Spleen (tissue), 11 donors: ENCODE data around the gene COL5A1. TPM values are rescaled to one million over a fixed set of nuclear protein-coding genes. Genes with fewer than 3 reads are reported as not detected.
A peak's percentile ranks its signal among the peaks of the same experiment; 100 is the strongest.

ENCODE experiments used
- DNase-seq: peaks from one replicate; pipeline ENCODE4 v3.0.0-alpha.2; 2020
- H3K27ac ChIP-seq, 8 donors: fragments of 200-600 bp; sonication (generic) in 7 of 8; 1 replicate in 4 of 8; 2 replicates in 4 of 8; pipeline versions ENCODE4 v1.5.0 to v1.8.0; 2016 to 2021; ENCODE audit warnings: inconsistent platforms in 4 of 8, mild to moderate bottlenecking in 4 of 8, moderate library complexity in 1 of 8
- H3K27me3 ChIP-seq, 7 donors: fragments of 200-600 bp; sonication (generic) in 6 of 7; replicated peaks in 1 of 7; 1 replicate in 4 of 7; 2 replicates in 3 of 7; pipeline versions ENCODE4 v1.5.0 to v1.8.0; 2016 to 2021; ENCODE audit warnings: inconsistent platforms in 3 of 7, mild to moderate bottlenecking in 1 of 7
- H3K36me3 ChIP-seq, 6 donors: fragments of 200-600 bp; sonication (generic) in 5 of 6; 1 replicate in 4 of 6; 2 replicates in 2 of 6; pipeline versions ENCODE4 v1.5.0 to v1.8.0; 2016 to 2021; ENCODE audit warnings: inconsistent platforms in 2 of 6
- H3K4me1 ChIP-seq, 6 donors: fragments of 200-600 bp; sonication (generic) in 5 of 6; 1 replicate in 3 of 6; 2 replicates in 3 of 6; pipeline versions ENCODE4 v1.5.0 to v1.8.0; 2016 to 2021; ENCODE audit warnings: inconsistent platforms in 3 of 6
- H3K4me3 ChIP-seq, 8 donors: fragments of 200-600 bp; sonication (generic) in 7 of 8; 1 replicate in 4 of 8; 2 replicates in 4 of 8; pipeline versions ENCODE4 v1.5.0 to v1.8.0; 2016 to 2021; ENCODE audit warnings: inconsistent platforms in 4 of 8, mild to moderate bottlenecking in 4 of 8, moderate library complexity in 2 of 8
- H3K9me3 ChIP-seq, 8 donors: fragments of 200-600 bp; sonication (generic) in 7 of 8; 1 replicate in 4 of 8; 2 replicates in 4 of 8; pipeline versions ENCODE4 v1.5.0 to v1.8.0; 2016 to 2021; ENCODE audit warnings: inconsistent platforms in 4 of 8
- POLR2A ChIP-seq, 3 donors: fragments of 450-650 bp; IDR thresholded peaks; one replicate each; pipeline ENCODE4 v1.5.1; 2017; ENCODE audit warnings: antibody characterized with exemption in 3 of 3, mild to moderate bottlenecking in 1 of 3
- POLR2AphosphoS5 ChIP-seq, 3 donors: sonication (generic); formaldehyde crosslinking; IDR thresholded peaks; one replicate each; pipeline ENCODE4 v1.5.1; 2017; ENCODE audit warnings: antibody characterized with exemption in 3 of 3
- WGBS, 5 donors: extraction: QIAGEN DNeasy Blood & Tissue Kit in 3 of 5; methylation state at CpG; one replicate each; pipeline versions ENCODE4 v1.1.5 to v1.1.7; 2013 to 2018; 5-methylcytosine and 5-hydroxymethylcytosine counted together
- intact Hi-C: fragments of 100-400 bp; cut with DNase I; formaldehyde crosslinking; loops from one replicate; pipeline ENCODE4 v1.15.0; 2023; ENCODE audit warnings: low total_unique reads
- polyA plus RNA-seq, 3 donors: library from polyadenylated mRNA; stranded (reverse); fragments of 200-250 nt; gene quantifications; one replicate each; pipeline ENCODE4 v1.2.1, GENCODE V29; 2013
- total RNA-seq, 7 donors: library from RNA; depleted of rRNA in 3 of 7; stranded (reverse); fragments of >200 nt in 3 of 7; fragmentation: NEBNext Ultra II Directional in 4 of 7; extraction: Animal tissue kit (Norgen Biotek cat#: 25700) in 4 of 7; gene quantifications; one replicate each; pipeline versions ENCODE4 v1.1.0 to v1.2.1, GENCODE V29; 2016 to 2021
- TF ChIP-seq, protein P1 (sequence below), 11 experiments: fragments of 200-600 bp in 7 of 11; fragments of 450-650 bp in 4 of 11; sonication (generic) in 4 of 11; IDR thresholded peaks in 8 of 11; conservative IDR thresholded peaks in 3 of 11; 1 replicate in 7 of 11; 2 replicates in 4 of 11; pipeline versions ENCODE4 v1.4.0 to v1.8.0; 2016 to 2021; ENCODE audit warnings: antibody characterized with exemption in 11 of 11, inconsistent platforms in 4 of 11, mild to moderate bottlenecking in 1 of 11
- donor health status: healthy with polysubstance abuse.
- donor health status: DM: no; HTN: no; CAD: no; lungs with moderate emphysema.
- donor health status: DM: no; HTN: no; CAD: no.
- donor health status: Bipolar disorder and iron deficiency.
- donor health status: healthy.
- donor health status: DM: no; HTN: no; CAD: no.
- donor health status: DM: yes; HTN: yes; CAD: no.

Gene COL5A1
- total and polyA plus RNA-seq, 10 donors, result 2.6 to 50.6 (median 23.7) TPM

DNA sequence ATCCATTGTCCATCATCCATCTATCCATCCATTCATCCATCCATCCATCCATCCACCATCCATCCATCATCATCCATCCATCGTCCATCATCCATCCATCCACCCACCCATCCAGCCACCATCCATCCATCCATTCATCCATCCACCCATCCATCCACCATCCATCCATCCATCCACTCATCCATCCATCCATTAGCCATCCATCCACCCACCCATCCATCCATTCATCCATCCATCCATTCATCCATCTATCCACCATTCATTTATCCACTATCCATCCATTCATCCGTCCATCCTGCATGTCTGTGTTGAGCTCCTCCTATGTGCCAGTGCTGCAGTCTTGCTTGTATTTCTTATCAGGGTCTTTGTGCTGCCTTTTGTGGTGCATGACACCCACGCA is 44.2 kb downstream of the COL5A1 start:
- WGBS, 5 donors, result 72 to 91% (median 80%) methylated on average over 3 of the region's 3 CpGs
- no peak for DNase-seq
- intact Hi-C loops, result no loop called here

GRCh38 chr9:134686896-134687295 is 45.3 kb downstream of the COL5A1 start:
- H3K27ac ChIP-seq, result no peak overlapping the region
- WGBS, 5 donors, result 76 to 89% (median 84%) methylated on average over 4 to 9 of the region's 9 CpGs
- H3K4me3 ChIP-seq, result no peak overlapping the region
- no peaks in the 10 kb centered on the region for H3K9me3 ChIP-seq
- H3K36me3 ChIP-seq, result no peaks in the 10 kb centered on the region
- peak; percentile 46 for DNase-seq
- intact Hi-C loops, result no loop called here
- TF ChIP-seq, protein P1, sequence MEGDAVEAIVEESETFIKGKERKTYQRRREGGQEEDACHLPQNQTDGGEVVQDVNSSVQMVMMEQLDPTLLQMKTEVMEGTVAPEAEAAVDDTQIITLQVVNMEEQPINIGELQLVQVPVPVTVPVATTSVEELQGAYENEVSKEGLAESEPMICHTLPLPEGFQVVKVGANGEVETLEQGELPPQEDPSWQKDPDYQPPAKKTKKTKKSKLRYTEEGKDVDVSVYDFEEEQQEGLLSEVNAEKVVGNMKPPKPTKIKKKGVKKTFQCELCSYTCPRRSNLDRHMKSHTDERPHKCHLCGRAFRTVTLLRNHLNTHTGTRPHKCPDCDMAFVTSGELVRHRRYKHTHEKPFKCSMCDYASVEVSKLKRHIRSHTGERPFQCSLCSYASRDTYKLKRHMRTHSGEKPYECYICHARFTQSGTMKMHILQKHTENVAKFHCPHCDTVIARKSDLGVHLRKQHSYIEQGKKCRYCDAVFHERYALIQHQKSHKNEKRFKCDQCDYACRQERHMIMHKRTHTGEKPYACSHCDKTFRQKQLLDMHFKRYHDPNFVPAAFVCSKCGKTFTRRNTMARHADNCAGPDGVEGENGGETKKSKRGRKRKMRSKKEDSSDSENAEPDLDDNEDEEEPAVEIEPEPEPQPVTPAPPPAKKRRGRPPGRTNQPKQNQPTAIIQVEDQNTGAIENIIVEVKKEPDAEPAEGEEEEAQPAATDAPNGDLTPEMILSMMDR (IDR thresholded peaks at IDR 0.05 in 8 of 11, conservative IDR thresholded peaks at IDR 0.05 in 3 of 11), result no peak
- TF ChIP-seq POLR2AphosphoS5 (IDR thresholded peaks at IDR 0.05), result no peak
- TF ChIP-seq POLR2A (IDR thresholded peaks at IDR 0.05), result no peak
- peaks cover 0 to 48% (median 20%) of the 10 kb centered on the region in 6 donors for H3K4me1 ChIP-seq
- H3K27me3 ChIP-seq, result no peaks in the 10 kb centered on the region

More for the DNA sequence above, 44.2 kb downstream of the COL5A1 start:
- no peaks in the 10 kb centered on the region for H3K27me3 ChIP-seq
- no peak overlapping the region for H3K4me3 ChIP-seq
- no peak overlapping the region for H3K27ac ChIP-seq
- H3K36me3 ChIP-seq, result no peaks in the 10 kb centered on the region
- TF ChIP-seq POLR2AphosphoS5 (IDR thresholded peaks at IDR 0.05) (no peak), POLR2A (IDR thresholded peaks at IDR 0.05) (no peak)
- TF ChIP-seq, protein P1 (IDR thresholded peaks at IDR 0.05 in 8 of 11, conservative IDR thresholded peaks at IDR 0.05 in 3 of 11), result no peak
- no peaks in the 10 kb centered on the region for H3K9me3 ChIP-seq
- peaks cover 0 to 50% (median 19%) of the 10 kb centered on the region in 6 donors for H3K4me1 ChIP-seq

- Histone ChIP-seq H3K4me3 (no peak overlapping the region), H3K4me1 (peaks cover 0 to 47% (median 17%) of the 10 kb centered on the region in 6 donors), H3K36me3 (no peaks in the 10 kb centered on the region), H3K27me3 (no peaks in the 10 kb centered on the region), H3K27ac (no peak overlapping the region), H3K9me3 (no peaks in the 10 kb centered on the region)
- DNase-seq, result peak; percentile 58
- WGBS, 5 donors, result 80 to 95% (median 90%) methylated on average over 4 to 10 of the region's 10 CpGs
- TF ChIP-seq, protein P1 (IDR thresholded peaks at IDR 0.05 in 8 of 11, conservative IDR thresholded peaks at IDR 0.05 in 3 of 11), result no peak
- no peak for TF ChIP-seq POLR2A (IDR thresholded peaks at IDR 0.05)
- no peak for TF ChIP-seq POLR2AphosphoS5 (IDR thresholded peaks at IDR 0.05)
- intact Hi-C loops, result no loop called here
Observed at GRCh38 chr9:134687556-134687955, 46.0 kb downstream of the COL5A1 start.

DNA sequence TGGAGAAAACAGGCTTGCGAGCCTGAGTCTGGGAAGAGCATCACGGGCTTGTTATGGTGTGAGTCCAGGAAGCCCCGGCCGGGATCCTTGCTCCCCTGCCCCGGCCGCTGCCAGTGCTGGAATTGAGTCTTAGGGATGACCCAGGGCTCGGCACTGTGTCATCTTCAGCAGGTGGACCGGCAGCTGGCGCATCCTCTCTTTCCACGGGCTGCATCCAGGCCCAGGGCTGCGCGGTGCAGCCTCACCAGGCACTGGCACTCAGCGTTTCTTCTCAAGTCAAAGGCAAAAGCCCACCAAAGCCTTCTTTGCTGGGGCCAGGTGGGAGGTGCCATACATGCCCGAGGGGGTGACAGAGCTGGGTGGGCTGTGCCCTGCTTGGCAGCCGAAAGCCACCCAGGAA is 46.6 kb downstream of the COL5A1 start:
- Histone ChIP-seq H3K27ac (no peak overlapping the region), H3K27me3 (no peaks in the 10 kb centered on the region), H3K9me3 (no peaks in the 10 kb centered on the region), H3K4me1 (peaks cover 0 to 40% (median 15%) of the 10 kb centered on the region in 6 donors), H3K4me3 (no peak overlapping the region), H3K36me3 (no peaks in the 10 kb centered on the region)
- WGBS, 5 donors, result 89 to 92% (median 91%) methylated on average over 15 of the region's 15 CpGs
- TF ChIP-seq POLR2AphosphoS5 (IDR thresholded peaks at IDR 0.05) (no peak), POLR2A (IDR thresholded peaks at IDR 0.05) (no peak)
- TF ChIP-seq, protein P1 (IDR thresholded peaks at IDR 0.05 in 8 of 11, conservative IDR thresholded peaks at IDR 0.05 in 3 of 11), result no peak
- intact Hi-C loops, result no loop called here
- peak; percentile 52 for DNase-seq
